Kidney glomerular epithelial cell (primary cell): ENCODE measurements around the gene LIM2.
A peak's percentile ranks its signal among the peaks of the same experiment; 100 is the strongest.

Source experiments
- DNase-seq: peaks from one replicate; lab custom pipeline; 2025; lab: John Stamatoyannopoulos, UW

Gene LIM2

DNA sequence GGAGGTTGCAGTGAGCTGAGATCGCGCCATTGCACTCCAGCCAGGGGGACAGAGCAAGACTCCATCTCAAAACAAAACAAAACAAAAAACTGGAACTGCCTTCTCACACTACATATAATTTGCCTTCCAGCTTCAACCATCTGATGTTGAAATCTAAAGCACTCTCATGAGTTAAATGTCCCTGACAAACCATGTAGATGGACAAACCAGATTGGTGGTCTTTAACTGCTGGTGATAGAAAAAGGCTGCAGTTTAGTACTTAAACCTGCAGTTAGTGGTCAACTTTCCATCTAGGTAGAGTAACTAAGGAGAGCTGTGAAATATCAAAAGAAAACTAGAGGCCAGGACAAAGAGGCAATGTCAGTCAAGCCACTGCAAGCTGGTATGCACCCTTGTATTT lies 8.4 kb upstream of the LIM2 start:
- no peak for DNase-seq

DNA sequence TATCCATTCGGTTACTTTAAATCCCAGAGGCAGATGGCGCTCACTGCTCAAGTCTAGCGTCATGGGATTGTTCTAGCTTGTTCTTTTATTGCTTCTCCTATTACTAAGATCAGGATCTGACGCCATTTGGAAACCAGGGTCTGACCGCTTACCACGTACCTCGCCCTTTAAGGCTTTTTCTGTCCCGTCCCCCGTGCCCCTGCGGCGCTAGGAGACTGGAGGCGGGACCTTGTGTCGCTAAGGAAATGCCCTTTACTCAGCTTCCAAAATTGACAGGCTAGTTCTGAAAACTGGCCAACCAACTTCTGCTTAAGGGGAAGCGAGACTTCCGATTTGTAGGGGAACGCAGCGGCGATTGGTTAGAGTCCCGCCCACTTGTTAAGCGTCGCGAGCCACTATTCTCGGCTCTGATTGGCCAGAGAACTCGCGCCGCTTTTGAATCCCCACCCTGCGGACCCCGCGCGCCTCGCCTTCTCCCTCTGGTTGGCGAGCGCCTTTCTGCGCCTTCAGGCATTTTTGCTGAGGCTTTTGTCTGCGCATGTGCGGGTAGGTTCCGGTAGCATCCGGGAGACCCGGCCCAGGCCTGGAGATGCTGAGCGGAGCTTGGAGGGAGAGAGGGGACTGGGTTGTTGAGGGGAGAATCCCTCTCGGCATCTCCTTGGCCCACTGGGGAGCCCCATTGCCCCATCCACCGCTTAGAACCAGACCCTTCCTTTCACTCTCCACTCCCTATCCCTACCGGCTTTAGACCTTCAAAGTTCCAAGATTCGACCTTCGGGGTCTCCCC lies 6.5 kb upstream of the LIM2 start:
- peak; percentile 96 for DNase-seq

DNA sequence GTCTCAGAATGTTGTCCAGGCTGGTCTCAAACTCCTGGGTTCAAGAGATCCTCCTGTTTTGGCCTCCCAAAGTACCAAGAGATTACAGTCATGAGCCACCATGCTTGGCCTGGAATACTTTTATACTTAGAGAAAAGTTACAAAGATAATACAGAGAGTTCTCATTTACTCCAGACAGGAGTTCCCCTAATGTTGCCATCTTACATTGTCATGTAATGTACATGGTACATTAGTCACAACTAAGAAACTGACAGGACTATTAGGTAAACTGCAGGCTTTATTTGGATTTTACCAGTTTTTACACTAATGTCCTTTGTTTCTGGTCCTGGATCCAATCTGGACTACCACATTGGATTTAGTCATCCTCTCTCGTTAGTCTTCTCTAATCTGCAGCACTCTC lies 4.9 kb upstream of the LIM2 start:
- DNase-seq: no peak

DNA sequence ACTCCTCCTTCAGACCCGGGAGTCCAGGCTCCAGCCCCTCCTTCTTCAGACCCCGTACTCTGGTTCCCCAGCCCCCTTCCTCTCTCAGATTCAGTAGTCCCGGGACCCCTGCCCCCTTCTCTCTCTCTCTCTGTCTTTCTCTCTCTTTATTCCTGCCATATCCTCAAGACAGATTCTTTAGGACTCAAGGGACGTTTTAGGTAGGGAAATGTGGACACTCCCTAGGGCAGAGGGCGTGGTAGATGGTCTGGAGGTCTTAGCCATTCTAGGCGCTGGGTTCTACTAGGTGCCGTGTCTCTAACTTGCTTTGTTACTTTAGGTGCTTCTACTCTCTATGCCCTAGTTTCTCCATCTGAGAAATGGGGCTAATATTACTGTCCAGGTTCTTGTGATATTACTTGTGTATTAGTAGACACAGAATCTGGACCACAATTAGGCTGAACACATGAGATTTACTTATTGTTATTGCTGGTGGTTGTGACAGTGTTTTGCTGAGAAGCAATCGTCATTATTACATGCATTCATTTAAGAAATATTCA lies 3.4 kb upstream of the LIM2 start:
- no peak for DNase-seq

DNA sequence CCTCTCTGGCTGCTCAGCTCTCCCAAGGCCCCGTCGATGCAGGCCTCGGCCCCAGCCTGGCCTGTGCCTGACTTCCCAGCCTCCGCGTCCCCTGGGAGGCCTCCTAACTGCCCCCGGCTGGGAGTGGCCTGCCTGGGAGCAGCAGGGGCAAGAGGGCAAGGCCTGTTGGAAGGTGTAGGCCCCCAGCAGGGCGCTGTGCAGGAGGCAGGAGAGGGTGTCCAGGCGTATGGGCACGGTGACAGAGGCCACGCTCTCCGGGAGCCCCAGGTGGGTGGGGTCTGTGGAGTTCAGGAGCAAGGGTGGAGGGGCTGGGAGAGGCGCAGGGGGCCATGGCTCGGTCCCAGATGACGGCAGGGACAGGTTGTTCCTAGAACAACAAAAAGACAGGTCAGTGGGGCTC lies 1.4 kb upstream of the LIM2 start:
- no peak for DNase-seq

DNA sequence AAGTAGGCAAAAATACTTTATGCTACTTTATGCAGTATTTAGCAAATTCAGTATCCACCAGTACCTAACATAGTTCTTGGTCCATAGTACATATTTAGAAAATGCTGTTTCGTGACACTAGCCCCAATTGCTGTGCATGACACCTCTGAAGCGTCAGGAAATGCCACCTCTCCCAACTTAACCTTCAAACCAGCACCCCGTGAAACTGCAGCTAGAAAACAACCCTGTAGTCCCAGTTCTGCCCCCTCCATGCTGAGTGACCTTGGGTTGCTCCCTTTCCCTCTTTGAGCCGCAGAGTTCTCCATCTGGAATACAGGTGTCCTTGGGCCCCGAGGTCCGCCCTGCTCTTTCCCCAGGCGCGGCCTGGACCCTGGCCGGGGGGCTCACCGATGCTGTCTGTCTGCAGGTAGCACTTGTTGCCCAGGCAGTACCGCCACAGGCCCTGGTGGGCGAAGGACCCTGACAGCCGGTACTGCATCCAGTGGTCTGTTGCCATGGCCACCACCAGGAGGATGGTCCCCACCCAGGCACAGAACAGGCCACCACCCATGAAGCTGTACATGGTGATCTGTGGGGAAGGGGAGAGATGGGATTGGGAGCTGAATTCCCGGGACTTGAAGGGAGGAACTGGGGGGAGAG lies 773 bp downstream of the LIM2 start:
- DNase-seq: no peak

DNA sequence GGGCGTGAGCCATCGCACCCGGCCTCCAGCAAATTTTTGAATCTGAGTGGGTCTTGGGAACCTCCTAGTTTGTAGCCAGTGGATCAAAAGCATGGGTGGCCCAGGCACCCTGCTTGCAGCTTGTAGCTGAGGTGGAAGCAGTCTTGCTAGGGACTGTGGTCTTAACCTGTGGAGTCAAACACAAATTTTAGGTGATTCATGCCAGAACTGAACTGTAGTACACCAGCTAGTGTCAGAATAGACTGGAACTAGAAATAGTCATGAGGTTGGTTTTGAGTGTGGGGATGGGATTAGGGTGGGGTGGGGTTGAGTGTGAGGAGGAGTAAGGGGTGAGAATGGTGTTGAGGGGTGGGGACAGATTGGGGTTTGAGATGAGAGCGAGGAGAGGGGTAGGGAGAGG lies 5.8 kb downstream of the LIM2 start:
- no peak for DNase-seq

DNA sequence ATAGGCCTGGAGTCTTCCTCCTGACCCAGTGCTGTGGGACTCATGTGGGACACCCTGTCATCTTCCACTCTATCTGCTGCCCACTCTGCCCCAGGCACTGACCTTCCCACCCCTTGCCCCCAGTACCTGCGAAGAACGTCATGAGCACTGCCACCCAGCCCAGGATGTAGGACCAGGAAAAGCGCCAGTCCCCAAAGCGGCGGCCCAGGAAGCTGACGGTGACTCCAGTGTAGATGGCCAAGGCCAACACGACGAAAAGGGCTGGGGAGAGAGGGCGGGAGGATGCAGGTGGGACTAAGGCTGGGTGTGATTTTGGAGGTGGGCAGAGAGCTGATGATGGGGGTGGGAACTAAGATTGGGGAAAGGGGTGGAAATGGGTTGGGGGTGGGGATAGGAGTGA lies 7.4 kb downstream of the LIM2 start:
- DNase-seq: no peak

DNA sequence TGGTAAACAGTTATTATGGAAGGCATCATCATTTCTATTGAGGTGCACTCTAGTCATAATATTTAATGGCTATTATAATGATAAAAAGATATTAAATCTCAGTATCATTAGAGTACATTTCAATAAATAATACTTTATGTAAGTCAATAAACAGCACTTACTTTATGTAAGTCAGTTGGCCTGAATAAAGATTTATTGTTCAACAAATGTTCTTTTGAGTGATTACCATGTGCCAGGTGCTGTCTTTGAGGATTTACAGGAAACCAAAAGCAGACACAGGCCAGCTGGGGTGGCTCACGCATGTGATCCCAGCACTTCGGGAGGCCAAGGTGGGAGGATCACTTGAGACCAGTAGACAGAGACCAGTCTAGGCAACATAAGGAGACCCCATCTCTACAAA lies 10.4 kb downstream of the LIM2 start:
- no peak for DNase-seq

DNA sequence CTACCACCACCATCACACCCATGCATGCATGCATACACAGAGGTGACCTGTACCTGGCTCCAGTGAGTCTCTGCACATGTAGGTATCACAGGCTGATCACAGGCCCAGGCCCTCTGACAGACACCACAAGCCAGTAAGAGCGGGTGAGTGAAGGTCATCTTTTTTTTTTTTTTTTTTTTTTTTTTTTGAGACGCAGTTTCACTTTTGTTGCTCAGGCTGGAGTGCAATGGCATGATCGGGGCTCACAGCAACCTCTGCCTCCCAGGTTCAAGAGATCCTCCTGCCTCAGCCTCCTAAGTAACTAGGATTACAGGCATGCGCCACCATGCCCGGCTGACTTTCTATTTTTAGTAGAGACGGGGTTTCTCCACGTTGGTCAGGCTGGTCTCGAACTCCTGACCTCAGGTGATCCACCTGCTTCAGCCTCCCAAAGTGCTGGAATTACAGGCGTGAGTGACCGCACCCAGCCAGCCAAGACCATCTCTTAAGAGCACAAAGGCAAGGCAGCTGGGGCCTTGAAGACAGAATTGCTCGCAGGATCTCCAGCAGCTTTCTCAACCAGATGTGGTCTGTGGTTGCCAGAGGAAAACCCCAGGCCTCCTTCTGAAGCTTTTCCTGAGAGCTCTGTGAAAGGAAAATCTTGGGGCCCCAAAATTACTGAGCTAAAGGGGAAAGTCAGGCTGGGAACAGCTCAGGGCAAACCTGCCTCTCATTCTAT lies 12.1 kb downstream of the LIM2 start:
- DNase-seq: no peak

DNA sequence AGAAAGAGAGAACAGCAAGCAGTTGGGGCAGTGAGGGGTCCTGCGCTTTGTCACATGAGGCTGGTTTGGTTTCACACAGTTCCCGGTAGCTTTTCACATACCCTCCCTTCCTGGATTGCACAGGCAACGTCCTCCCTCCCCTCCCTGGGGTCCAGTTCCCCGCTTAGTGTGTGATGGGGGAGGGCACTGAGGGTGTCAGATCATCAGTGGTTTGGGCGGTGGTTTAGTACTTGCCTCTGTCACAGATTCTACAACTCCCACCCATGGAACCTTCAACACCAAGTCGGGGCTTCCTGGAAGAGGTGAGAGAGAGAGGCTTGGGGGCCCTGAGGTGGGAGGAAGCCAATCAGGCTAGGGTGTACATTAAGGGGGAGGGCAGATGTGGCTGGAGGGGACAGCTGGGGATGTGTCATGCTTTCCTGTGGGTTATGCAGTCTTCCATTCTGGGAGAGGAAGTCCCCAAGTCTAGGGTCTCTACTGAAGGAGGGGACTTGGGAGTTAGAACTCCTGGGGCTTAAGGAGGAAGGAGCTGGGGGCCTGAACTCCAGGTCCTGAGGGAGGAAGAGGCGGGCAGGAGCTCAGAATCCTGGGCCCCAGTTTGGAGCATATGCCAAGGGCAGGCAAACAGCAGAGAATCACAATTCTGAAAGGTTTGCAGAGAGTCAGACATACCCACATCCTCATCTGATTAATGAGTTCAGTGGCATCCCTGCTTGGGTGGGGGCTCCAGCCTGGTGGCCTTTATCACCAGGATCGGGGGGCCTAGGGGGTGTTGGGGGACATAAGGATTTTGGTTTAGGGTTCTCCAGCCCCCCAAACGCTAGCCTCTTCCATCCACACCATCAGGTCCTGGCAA lies 14.9 kb downstream of the LIM2 start, which contains the start of gene NKG7:
NKG7 (minus strand) TSS at position 6 of the 856 bp plus-strand sequence. CDS start 119 bp downstream, outside the sequence.
- no peak for DNase-seq

DNA sequence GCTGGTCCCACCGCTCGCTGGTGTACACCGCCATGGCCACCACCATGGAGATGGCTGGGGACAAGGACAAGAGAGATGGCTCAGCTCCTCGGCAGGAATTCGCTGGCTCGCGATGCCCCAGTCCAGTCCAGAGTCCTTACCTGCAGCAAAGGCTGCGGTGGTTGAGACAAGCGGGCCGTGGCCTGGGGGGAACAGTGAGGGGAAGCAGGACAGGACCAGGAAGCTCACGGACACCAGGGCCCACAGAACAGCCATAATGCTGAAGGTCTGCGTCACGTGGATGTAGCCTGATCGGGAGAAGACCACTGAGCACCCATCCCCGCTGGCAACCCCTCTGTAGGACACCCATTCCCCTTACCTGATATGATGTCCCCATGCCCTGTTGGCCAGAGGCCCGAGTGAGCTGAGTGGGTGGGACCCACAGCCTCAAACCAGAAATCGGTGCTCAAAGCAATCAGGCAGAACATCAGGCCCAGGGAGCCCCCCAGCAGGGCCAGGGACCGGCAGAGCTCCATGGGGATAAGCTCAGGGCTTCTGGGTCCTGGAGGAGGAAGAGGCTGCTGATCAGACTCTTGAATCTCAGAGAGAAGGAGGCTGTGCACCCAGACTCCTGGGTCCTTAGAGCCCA lies 15.6 kb downstream of the LIM2 start:
- DNase-seq: no peak

DNA sequence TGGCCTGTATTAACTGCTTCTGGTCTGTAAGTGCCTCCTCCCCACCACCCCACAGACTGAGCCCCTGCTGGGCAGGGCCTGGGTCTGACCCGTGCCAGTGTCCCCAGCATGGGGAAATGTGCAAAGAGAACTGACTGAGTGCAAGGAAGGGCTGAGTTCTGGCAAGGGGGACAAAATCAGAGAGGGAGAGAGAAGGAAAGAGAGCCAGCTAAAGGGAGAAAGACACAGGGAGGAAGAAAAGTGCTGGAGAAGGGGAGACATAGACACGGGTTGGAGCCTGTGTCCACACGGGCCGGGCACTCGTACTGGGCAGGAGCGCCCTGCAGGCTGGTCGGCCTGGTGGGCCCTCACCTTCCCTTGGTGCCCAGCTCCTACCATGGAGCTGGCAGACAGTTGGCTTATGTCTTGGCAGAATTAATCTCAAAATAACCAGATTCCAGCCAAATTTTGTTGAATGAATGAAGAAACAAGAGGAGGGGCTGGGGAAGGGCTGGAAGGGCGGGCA lies 16.5 kb downstream of the LIM2 start:
- no peak for DNase-seq

DNA sequence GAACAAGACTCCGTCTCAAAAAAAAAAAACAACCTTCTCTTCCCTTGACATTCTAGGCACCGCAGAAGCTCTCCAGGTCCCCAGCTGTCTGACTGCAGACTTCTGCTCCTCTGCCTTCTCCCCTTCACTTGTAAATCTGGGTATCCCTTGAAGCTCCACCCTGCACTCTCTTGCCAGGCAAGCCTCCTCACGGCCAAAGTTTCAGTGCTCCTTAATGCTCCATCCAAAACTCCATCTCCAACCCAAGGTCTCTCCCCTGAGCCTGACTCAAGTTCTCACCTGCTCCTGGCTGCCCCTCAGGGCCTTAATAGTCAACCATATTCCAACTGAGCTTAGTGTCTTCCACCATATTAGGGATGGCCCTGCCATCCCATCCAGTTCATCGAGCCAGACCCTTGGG lies 17.5 kb downstream of the LIM2 start:
- no peak for DNase-seq

DNA sequence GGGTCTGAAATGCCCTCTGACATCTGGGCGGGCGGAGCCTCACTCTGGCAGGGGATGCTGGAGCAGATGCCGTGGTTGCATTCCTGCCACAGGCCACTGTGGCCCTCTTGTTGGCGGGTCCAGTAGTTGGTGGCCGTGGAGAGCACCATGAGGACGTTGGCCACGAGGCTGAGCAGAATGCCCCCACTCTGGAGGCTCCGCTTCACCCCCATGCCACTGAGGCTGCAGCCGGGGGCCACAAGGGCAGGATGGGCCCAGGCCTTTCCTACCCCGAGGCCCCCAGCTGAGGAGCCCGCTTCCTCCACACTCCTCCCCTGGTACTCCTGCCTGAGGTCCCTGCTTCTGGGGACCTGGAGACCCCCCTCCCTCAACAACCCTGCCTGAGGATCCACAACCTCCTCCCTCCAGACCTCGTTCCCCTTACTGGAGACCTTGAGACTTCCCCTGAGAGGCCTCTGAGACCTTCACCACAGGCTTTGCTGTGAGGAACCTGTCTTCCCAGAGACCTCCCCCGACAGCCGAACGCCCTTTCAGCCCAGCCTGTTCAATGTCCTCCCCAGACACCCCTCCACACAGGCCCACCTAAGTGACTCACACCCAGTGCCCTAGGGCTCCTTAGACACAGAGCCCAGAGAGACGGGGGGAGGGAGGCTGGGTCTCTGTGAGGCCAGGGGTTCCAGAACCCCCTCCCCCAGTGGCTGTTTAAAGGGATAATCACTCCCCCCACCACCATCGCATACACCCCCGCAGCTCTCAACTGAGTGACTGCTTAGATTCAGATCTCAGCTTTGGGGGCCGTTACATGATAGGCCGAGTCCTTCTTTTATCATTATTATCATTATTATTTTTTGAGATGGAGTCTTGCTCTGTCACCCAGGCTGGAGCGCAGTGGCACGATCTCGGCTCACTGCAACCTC lies 19.1 kb downstream of the LIM2 start, which contains the start of gene CLDND2:
CLDND2 (minus strand) TSS at position 638 of the 917 bp plus-strand sequence; CDS start at position 212, 426 bp downstream.
- no peak for DNase-seq

DNA sequence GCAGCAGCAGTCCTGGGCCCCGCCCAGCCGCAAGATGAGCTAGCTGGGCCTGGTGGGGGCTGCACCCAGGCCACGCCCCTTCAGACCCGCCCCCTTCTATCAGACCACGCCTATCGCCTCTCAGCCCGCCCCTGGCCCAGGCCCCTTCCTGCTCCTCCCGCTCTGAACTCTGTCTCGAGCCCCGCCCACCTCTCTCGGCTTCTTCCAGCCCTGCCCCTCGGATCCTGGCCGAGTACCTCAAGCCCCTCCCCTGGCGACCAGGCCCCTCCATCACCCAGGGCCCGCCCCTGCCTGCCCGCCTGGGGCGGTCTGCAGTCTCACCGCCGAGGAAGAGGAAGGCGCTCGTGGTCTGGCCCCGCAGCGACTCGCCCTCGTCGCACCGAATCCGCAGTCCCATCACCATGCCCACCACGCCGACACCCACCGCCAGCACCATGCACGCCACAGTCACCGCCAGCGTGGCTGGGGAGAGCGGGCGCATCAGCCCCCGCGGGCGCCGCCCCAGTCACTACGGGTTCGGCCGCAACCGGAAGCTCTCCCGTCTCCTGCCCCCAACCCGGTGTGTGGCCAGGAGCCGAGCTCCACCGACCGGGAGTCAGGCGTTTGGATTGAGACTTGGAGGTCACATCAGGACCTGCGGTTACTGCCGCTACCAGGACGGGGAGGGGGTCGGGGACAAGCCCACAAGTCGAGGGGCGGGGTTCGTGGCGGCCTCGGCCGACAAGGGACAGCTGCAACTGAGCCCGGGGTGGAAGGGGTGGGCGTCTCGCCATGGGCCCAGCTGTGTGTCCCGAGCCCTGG lies 20.0 kb downstream of the LIM2 start:
- DNase-seq: peak; percentile 96

DNA sequence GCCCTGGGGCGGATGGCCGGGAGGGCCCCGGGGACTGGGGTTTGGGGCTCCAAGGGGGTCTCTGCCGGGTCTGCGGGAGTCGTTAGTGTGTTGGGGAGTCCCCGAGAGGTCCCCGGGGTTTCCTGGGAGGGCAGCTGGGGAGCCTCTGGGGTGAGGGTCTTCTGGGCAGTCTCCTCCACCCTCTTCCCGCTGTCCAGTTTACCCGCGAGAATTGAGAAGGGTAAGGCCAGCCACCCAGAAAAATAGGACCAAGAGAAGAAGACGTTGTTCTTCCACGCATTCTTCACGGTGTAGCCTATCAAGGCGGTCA lies 20.6 kb downstream of the LIM2 start:
- DNase-seq: no peak

DNA sequence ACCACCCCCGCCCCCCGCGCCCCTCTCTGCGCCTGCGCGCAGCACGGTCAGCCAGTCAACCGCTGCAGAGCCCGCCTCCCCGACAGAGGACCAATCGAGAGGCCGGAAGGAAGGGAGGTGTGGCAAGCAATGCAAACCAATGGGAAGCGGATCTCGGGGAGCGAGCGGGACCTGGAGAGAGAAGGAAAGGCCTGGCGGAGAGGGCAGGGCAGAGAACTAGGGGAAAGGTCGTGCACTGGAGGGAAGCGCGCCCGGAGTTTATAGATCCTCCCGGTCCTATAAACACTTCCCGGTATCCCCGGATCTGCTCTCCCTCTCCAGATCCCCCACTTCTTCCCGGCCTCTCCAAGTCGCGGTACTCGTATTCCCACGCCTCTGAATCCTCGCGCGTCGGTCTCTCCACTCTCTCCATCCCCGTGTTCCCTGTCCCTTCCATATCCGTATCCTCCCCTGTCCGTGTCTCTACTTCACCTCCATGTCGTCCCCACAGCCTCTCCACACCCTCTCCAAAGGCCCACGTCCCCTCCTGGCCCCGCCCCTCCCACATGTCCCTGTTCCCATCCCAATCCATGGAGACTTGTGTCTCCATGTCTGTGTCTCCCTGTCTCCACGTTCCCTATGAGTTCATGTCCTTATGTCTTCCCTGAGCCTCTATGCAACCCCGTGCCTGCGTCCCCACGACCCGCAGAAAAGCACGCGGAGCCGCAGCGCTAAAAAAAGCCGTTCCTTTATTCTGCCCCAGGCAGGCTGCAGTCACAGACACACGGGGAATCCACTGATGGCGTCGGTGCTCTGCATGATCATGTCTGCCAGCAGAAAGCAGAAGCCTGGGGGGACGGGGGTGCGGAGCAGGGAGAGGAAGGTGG lies 21.2 kb downstream of the LIM2 start:
- DNase-seq: peak; percentile 89
